IMR-90 (cell line): ENCODE data around the gene NHEJ1. TPM values are rescaled to one million over a fixed set of nuclear protein-coding genes. Genes with fewer than 3 reads are reported as not detected.

Experiments
- ATAC-seq: fragments of 200-7000 bp; cut with Tn5 transposase; 2 replicates; pipeline ENCODE4 v1.9.1; 2020; ENCODE audit warnings: low read depth, mild to moderate bottlenecking, moderate library complexity
- BruUV-seq: library from RNA; stranded (reverse); fragments of 400-500 nt; replicated peaks from 2 replicates; lab custom pipeline; 2021; lab: Mats Ljungman, UMichigan
- CTCF ChIA-PET: fragments of 300-600 bp; formaldehyde crosslinking; extraction: SDS; loops from one replicate; lab custom pipeline; 2021; ENCODE audit warnings: antibody characterized with exemption; lab: Yijun Ruan, JAX
- POLR2A ChIA-PET: fragments of 300-600 bp; sonication (Branson Sonifier 250); formaldehyde crosslinking; loops from one replicate; lab custom pipeline; 2022; ENCODE audit warnings: antibody characterized with exemption; ENCODE audit not compliant: unreplicated experiment; lab: Charles Lee
- DNase-seq: peaks from one replicate; pipeline ENCODE4 v3.0.0; 2013
- H2AFZ ChIP-seq: replicated peaks from 2 replicates; pipeline ENCODE3; 2013; ENCODE audit warnings: low read length, mild to moderate bottlenecking; ENCODE audit not compliant: poor library complexity
- H2AK5ac ChIP-seq: 2 replicates; pipeline ENCODE4 v1.6.1; 2013; ENCODE audit warnings: low read depth, low read length, inconsistent platforms
- H2AK9ac ChIP-seq: replicated peaks from 2 replicates; pipeline ENCODE3; 2013; ENCODE audit warnings: mild to moderate bottlenecking, low read depth, low read length, moderate library complexity; ENCODE audit not compliant: poor library complexity
- H2BK120ac ChIP-seq: 2 replicates; pipeline ENCODE4 v1.6.1; 2013; ENCODE audit warnings: low read depth, low read length, inconsistent platforms
- H2BK15ac ChIP-seq: 3 replicates; pipeline ENCODE4 v1.6.1; 2013; ENCODE audit warnings: low read depth, low read length, inconsistent platforms
- H2BK20ac ChIP-seq: 2 replicates; pipeline ENCODE4 v1.6.1; 2013; ENCODE audit warnings: low read depth, mild to moderate bottlenecking, inconsistent platforms, low read length, moderate library complexity
- H2BK5ac ChIP-seq: 2 replicates; pipeline ENCODE4 v1.6.1; 2013; ENCODE audit warnings: mild to moderate bottlenecking, low read depth, low read length, inconsistent platforms; ENCODE audit not compliant: poor library complexity, severe bottlenecking
- H3K14ac ChIP-seq: replicated peaks from 2 replicates; pipeline ENCODE4 v1.6.1; 2013; ENCODE audit warnings: low read depth, low read length, inconsistent platforms
- H3K18ac ChIP-seq: 2 replicates; pipeline ENCODE4 v1.6.1; 2013; ENCODE audit warnings: low read depth, low read length, control low read depth
- H3K23ac ChIP-seq: 2 replicates; pipeline ENCODE4 v1.6.1; 2013; ENCODE audit warnings: low read depth, low read length, inconsistent platforms
- H3K27ac ChIP-seq: 2 replicates; pipeline ENCODE4 v1.5.1; 2013; ENCODE audit warnings: mild to moderate bottlenecking, control low read depth, low read length; ENCODE audit not compliant: insufficient read depth
- H3K27me3 ChIP-seq: 2 replicates; pipeline ENCODE4 v1.6.1; 2013; ENCODE audit warnings: low read length; ENCODE audit not compliant: control insufficient read depth, insufficient read depth
- H3K36me3 ChIP-seq: 2 replicates; pipeline ENCODE4 v1.6.1; 2013; ENCODE audit warnings: low read length, mixed read lengths; ENCODE audit not compliant: control insufficient read depth, insufficient read depth
- H3K4ac ChIP-seq: 2 replicates; pipeline ENCODE4 v1.6.1; 2013; ENCODE audit warnings: low read depth, low read length, inconsistent platforms
- H3K4me1 ChIP-seq: 2 replicates; pipeline ENCODE4 v1.6.1; 2013; ENCODE audit warnings: low read length, mixed read lengths; ENCODE audit not compliant: control insufficient read depth, insufficient read depth
- H3K4me2 ChIP-seq: 2 replicates; pipeline ENCODE4 v1.6.1; 2013; ENCODE audit warnings: low read depth, mild to moderate bottlenecking, control low read depth, low read length, moderate library complexity
- H3K4me3 ChIP-seq: 2 replicates; pipeline ENCODE4 v1.5.1; 2013; ENCODE audit warnings: low read depth, mild to moderate bottlenecking, control low read depth, low read length, moderate library complexity; ENCODE audit not compliant: insufficient read depth
- H3K56ac ChIP-seq: 2 replicates; pipeline ENCODE4 v1.6.1; 2013; ENCODE audit warnings: low read length, inconsistent platforms; ENCODE audit not compliant: insufficient read depth; ENCODE audit errors: extremely low read depth
- H3K79me1 ChIP-seq, 2 experiments: 2 replicates each; pipeline ENCODE4 v1.6.1; 2013; ENCODE audit warnings: low read length in 2 of 2, inconsistent platforms in 1 of 2, low read depth in 1 of 2
- H3K9ac ChIP-seq: 2 replicates; pipeline ENCODE4 v1.6.1; 2013; ENCODE audit warnings: low read depth, low read length, control low read depth
- H3K9me1 ChIP-seq: 2 replicates; pipeline ENCODE4 v1.6.1; 2013; ENCODE audit warnings: low read length, inconsistent platforms; ENCODE audit not compliant: insufficient read depth
- H3K9me3 ChIP-seq: 2 replicates; pipeline ENCODE4 v1.6.1; 2013; ENCODE audit warnings: low read length; ENCODE audit not compliant: control insufficient read depth, insufficient read depth
- H4K20me1 ChIP-seq: 2 replicates; pipeline ENCODE4 v1.6.1; 2013; ENCODE audit warnings: low read length, inconsistent platforms; ENCODE audit not compliant: insufficient read depth
- H4K5ac ChIP-seq: 2 replicates; pipeline ENCODE4 v1.6.1; 2013; ENCODE audit warnings: mild to moderate bottlenecking, low read depth, low read length, control low read depth
- H4K8ac ChIP-seq, 2 experiments: 2 replicates each; pipeline ENCODE4 v1.6.1; 2013; ENCODE audit warnings: low read depth in 2 of 2, low read length in 2 of 2, control low read depth in 1 of 2, inconsistent platforms in 1 of 2
- H4K91ac ChIP-seq: 2 replicates; pipeline ENCODE4 v1.6.1; 2013; ENCODE audit warnings: low read depth, low read length, inconsistent platforms; ENCODE audit not compliant: insufficient read depth
- BHLHE40 ChIP-seq: fragments of 150-350 bp; IDR thresholded peaks from 2 replicates; pipeline ENCODE4 v1.6.1; 2016; ENCODE audit warnings: mild to moderate bottlenecking, low read depth, low read length
- CEBPB ChIP-seq: IDR thresholded peaks from 2 replicates; pipeline ENCODE4 v1.6.1; 2012; ENCODE audit warnings: low read depth, low read length, improper control_type of control experiment
- CHD1 ChIP-seq: IDR thresholded peaks from 2 replicates; pipeline ENCODE4 v1.6.1; 2012; ENCODE audit warnings: low read depth, low read length, improper control_type of control experiment
- FOS ChIP-seq: fragments of 150-350 bp; IDR thresholded peaks from 2 replicates; pipeline ENCODE4 v1.6.1; 2016; ENCODE audit warnings: low read depth, low read length
- MAFK ChIP-seq: IDR thresholded peaks from 2 replicates; pipeline ENCODE4 v1.6.1; 2012; ENCODE audit warnings: low read depth, low read length, improper control_type of control experiment
- MAZ ChIP-seq: IDR thresholded peaks from 2 replicates; pipeline ENCODE4 v1.6.1; 2012; ENCODE audit warnings: low read depth, mild to moderate bottlenecking, low read length, improper control_type of control experiment, moderate library complexity, borderline replicate concordance
- MXI1 ChIP-seq: IDR thresholded peaks from 2 replicates; pipeline ENCODE4 v1.6.1; 2012; ENCODE audit warnings: low read depth, mild to moderate bottlenecking, low read length, moderate library complexity, borderline replicate concordance
- NFE2L2 ChIP-seq: fragments of 150-350 bp; IDR thresholded peaks from 2 replicates; pipeline ENCODE4 v1.6.1; 2016; ENCODE audit warnings: low read depth, mild to moderate bottlenecking, low read length
- POLR2A ChIP-seq: IDR thresholded peaks from 2 replicates; pipeline ENCODE4 v1.6.1; 2012; ENCODE audit warnings: mild to moderate bottlenecking, low read depth, low read length
- RAD21 ChIP-seq: IDR thresholded peaks from 2 replicates; pipeline ENCODE4 v1.6.1; 2012; ENCODE audit warnings: low read length, improper control_type of control experiment
- RCOR1 ChIP-seq: IDR thresholded peaks from 2 replicates; pipeline ENCODE4 v1.6.1; 2012; ENCODE audit warnings: mild to moderate bottlenecking, low read length, improper control_type of control experiment; ENCODE audit not compliant: insufficient replicate concordance
- RFX5 ChIP-seq: IDR thresholded peaks from 2 replicates; pipeline ENCODE4 v1.8.0; 2012; ENCODE audit warnings: low read depth, mild to moderate bottlenecking, low read length, moderate library complexity
- SMC3 ChIP-seq: fragments of 150-350 bp; IDR thresholded peaks from 2 replicates; pipeline ENCODE4 v1.6.1; 2016; ENCODE audit warnings: low read depth, mild to moderate bottlenecking, antibody characterized with exemption, low read length, moderate library complexity
- WGBS, 2 experiments: methylation state at CpG; one replicate each; pipeline versions ENCODE4 v1.1.5 to v1.1.7; 2013; ENCODE audit warnings: missing lambda C conversion rate in 2 of 2; ENCODE audit not compliant: insufficient read length in 1 of 2; ENCODE audit errors: extremely low coverage in 2 of 2; 5-methylcytosine and 5-hydroxymethylcytosine counted together
- dilution Hi-C: fragments of 300-500 bp; cut with HindIII; formaldehyde crosslinking; loops from one replicate; pipeline ENCODE4 v1.14.3; 2018; ENCODE audit warnings: low sequenced_read_pairs; ENCODE audit not compliant: unreplicated experiment
- in situ Hi-C: fragments of 300-500 bp; cut with MboI; formaldehyde crosslinking; loops from 3 replicates; pipeline ENCODE4 v1.14.3; 2019; ENCODE audit warnings: low sequenced_read_pairs, inconsistent platforms, mixed read lengths
- intact Hi-C: fragments of 100-400 bp; cut with micrococcal nuclease; formaldehyde crosslinking; loops from 2 replicates; pipeline ENCODE4 v1.10.0; 2022
- polyA plus RNA-seq, 3 experiments: library from polyadenylated mRNA; depleted of rRNA; stranded (reverse); fragments of >200 nt; gene quantifications; 2 replicates each; pipeline ENCODE4 v1.2.3, GENCODE V29; 2012; ENCODE audit warnings: low replicate concordance in 1 of 3
- total RNA-seq: library from RNA; depleted of rRNA; stranded (reverse); fragments of >200 nt; gene quantifications from 2 replicates; pipeline ENCODE4 v1.2.3, GENCODE V29; 2012
- TF ChIP-seq, protein P1 (sequence below): fragments of 150-350 bp; IDR thresholded peaks from 2 replicates; pipeline ENCODE4 v1.6.1; 2017; ENCODE audit warnings: mild to moderate bottlenecking, antibody characterized with exemption, low read length, low read depth
- TF ChIP-seq, protein P2 (sequence below): fragments of 150-350 bp; IDR thresholded peaks from 2 replicates; pipeline ENCODE4 v1.6.1; 2016; ENCODE audit warnings: low read depth, mild to moderate bottlenecking, low read length, moderate library complexity, borderline replicate concordance
- TF ChIP-seq, protein P3 (sequence below): conservative IDR thresholded peaks from 2 replicates; pipeline ENCODE4 v1.5.1; 2012; ENCODE audit warnings: mild to moderate bottlenecking, low read depth, low read length, improper control_type of control experiment

The NHEJ1 gene
- total and polyA plus RNA-seq, 2 of the 4 experiments (the other 2 are of a cell fraction): 12.5 to 23.1 TPM

DNA sequence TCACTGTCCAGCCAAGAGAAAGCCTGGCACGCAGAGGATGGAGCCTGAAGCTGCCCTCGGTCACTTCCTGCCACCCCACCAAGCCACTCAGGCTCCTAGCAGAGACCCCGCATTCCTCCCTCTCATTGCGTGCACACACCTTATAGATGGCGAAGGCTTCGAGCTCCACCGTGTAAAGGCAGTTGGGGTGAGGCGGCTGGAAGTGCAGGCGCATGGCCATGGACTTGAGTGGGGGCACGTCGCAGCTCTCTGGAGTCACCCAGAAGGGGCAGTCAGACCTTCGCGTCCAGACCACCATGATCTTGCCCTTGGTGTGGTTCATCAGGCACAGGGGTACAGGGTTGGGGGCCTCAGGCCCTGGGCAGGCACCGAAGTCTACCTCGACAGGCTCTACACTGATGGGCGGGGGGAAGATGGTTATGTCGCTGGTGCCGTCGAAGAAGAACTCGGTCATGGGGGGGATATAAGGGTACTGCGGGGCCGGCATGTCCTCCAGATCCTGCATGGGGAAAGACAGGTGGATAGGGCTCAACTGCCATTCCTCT lies 133.0 kb downstream of the NHEJ1 start:
- Histone ChIP-seq H3K27ac (no peak overlapping the region), H3K4me1 (no peaks in the 10 kb centered on the region), H2BK15ac (no peak overlapping the region), H3K9me1 (no peaks in the 10 kb centered on the region), H3K4me2 (no peak overlapping the region), H3K56ac (no peak overlapping the region), H3K23ac (no peak overlapping the region), H2AK5ac (no peak overlapping the region), H4K5ac (no peak overlapping the region), H3K18ac (no peak overlapping the region), H3K36me3 (no peaks in the 10 kb centered on the region), H2BK5ac (no peak overlapping the region), H3K14ac (no peak overlapping the region), H4K20me1 (0 out of 2 replicates have a peak, but pooled peaks cover 8% of the 10 kb centered on the region), H3K9me3 (no peaks in the 10 kb centered on the region), H2BK120ac (no peak overlapping the region), H2AK9ac (no peak overlapping the region), H3K4me3 (no peak overlapping the region), H2AFZ (no peak overlapping the region), H3K27me3 (peaks cover 61% of the 10 kb centered on the region), H3K79me1 (no peaks in the 10 kb centered on the region), H2BK20ac (no peak overlapping the region), H3K4ac (no peak overlapping the region), H4K91ac (no peak overlapping the region), H3K9ac (no peak overlapping the region), H4K8ac (no peak overlapping the region)
- CTCF ChIA-PET: no interaction called here
- intact Hi-C loops: no loop called here
- POLR2A ChIA-PET: interaction anchor here (0.6 kb wide), 1 partner anchor 360 kb away, joined by 5 read pairs; no protein-coding TSS in a partner anchor
- 82% methylated on average over 14 of the region's 22 CpGs; no CpG with 5 or more reads in 1 of the 2 experiments for WGBS, 2 experiments
- DNase-seq: no peak
- no TSS peak for BruUV-seq
- dilution Hi-C loops: no loop called here
- no peak for ATAC-seq
- TF ChIP-seq MAFK (no peak), RAD21 (no peak), MXI1 (no peak), MAZ (no peak), FOS (no peak), RFX5 (no peak), POLR2A (no peak), NFE2L2 (no peak), CHD1 (no peak), CEBPB (no peak), SMC3 (no peak), BHLHE40 (no peak), RCOR1 (no peak)
- TF ChIP-seq, protein P1, sequence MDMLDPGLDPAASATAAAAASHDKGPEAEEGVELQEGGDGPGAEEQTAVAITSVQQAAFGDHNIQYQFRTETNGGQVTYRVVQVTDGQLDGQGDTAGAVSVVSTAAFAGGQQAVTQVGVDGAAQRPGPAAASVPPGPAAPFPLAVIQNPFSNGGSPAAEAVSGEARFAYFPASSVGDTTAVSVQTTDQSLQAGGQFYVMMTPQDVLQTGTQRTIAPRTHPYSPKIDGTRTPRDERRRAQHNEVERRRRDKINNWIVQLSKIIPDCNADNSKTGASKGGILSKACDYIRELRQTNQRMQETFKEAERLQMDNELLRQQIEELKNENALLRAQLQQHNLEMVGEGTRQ: no peak
- TF ChIP-seq, protein P2, sequence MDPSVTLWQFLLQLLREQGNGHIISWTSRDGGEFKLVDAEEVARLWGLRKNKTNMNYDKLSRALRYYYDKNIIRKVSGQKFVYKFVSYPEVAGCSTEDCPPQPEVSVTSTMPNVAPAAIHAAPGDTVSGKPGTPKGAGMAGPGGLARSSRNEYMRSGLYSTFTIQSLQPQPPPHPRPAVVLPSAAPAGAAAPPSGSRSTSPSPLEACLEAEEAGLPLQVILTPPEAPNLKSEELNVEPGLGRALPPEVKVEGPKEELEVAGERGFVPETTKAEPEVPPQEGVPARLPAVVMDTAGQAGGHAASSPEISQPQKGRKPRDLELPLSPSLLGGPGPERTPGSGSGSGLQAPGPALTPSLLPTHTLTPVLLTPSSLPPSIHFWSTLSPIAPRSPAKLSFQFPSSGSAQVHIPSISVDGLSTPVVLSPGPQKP: no peak
- TF ChIP-seq, protein P3, sequence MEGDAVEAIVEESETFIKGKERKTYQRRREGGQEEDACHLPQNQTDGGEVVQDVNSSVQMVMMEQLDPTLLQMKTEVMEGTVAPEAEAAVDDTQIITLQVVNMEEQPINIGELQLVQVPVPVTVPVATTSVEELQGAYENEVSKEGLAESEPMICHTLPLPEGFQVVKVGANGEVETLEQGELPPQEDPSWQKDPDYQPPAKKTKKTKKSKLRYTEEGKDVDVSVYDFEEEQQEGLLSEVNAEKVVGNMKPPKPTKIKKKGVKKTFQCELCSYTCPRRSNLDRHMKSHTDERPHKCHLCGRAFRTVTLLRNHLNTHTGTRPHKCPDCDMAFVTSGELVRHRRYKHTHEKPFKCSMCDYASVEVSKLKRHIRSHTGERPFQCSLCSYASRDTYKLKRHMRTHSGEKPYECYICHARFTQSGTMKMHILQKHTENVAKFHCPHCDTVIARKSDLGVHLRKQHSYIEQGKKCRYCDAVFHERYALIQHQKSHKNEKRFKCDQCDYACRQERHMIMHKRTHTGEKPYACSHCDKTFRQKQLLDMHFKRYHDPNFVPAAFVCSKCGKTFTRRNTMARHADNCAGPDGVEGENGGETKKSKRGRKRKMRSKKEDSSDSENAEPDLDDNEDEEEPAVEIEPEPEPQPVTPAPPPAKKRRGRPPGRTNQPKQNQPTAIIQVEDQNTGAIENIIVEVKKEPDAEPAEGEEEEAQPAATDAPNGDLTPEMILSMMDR: no peak
- in situ Hi-C loops: loop anchor here (5.0 kb wide), 1 partner anchor 125 kb away; no protein-coding TSS in a partner anchor
